WTC11 (cell line): ENCODE results near the gene EXOSC1. TPM values are rescaled to one million over a fixed set of nuclear protein-coding genes. Genes with fewer than 3 reads are reported as not detected.

Experiments used
- ATAC-seq: fragments of 200-7000 bp; cut with Tn5 transposase; 2 replicates; pipeline ENCODE4 v1.10.0; 2021; ENCODE audit warnings: mild to moderate bottlenecking, moderate library complexity
- CTCF ChIA-PET: fragments of 300-600 bp; sonication (Branson Sonifier 250); formaldehyde crosslinking; loops from one replicate; lab custom pipeline; 2021; ENCODE audit warnings: antibody characterized with exemption; lab: Charles Lee
- POLR2A ChIA-PET: fragments of 350-600 bp; sonication (Branson Sonifier 250); formaldehyde crosslinking; loops from one replicate; lab custom pipeline; 2021; ENCODE audit warnings: antibody characterized with exemption; lab: Charles Lee
- DNase-seq: peaks from one replicate; pipeline ENCODE4 v3.0.0; 2021; ENCODE audit warnings: low spot score
- H3K27ac Mint-ChIP-seq: 2 replicates; pipeline ENCODE4 v1.8.0; 2021; ENCODE audit warnings: mixed read lengths
- H3K27me3 Mint-ChIP-seq: 2 replicates; pipeline ENCODE4 v1.8.0; 2021; ENCODE audit warnings: low read depth, mild to moderate bottlenecking, moderate library complexity, mixed read lengths
- H3K36me3 Mint-ChIP-seq: 2 replicates; pipeline ENCODE4 v1.8.0; 2021; ENCODE audit warnings: mixed read lengths
- H3K4me1 Mint-ChIP-seq: 2 replicates; pipeline ENCODE4 v1.8.0; 2022; ENCODE audit warnings: mixed read lengths
- H3K4me3 Mint-ChIP-seq: 2 replicates; pipeline ENCODE4 v1.8.0; 2021; ENCODE audit warnings: mild to moderate bottlenecking, moderate library complexity, mixed read lengths
- H3K9me3 Mint-ChIP-seq: 2 replicates; pipeline ENCODE4 v1.8.0; 2021; ENCODE audit warnings: mixed read lengths
- CBFB ChIP-seq: sonication (generic); formaldehyde crosslinking; IDR thresholded peaks from 2 replicates; pipeline ENCODE4 v1.8.1; 2022; ENCODE audit warnings: mild to moderate bottlenecking, low read depth, missing genetic modification reagents
- CTCF ChIP-seq: fragments of 200-600 bp; IDR thresholded peaks from 2 replicates; pipeline ENCODE4 v1.8.0; 2022; ENCODE audit warnings: antibody characterized with exemption
- ELF4 ChIP-seq: sonication (generic); formaldehyde crosslinking; IDR thresholded peaks from 2 replicates; pipeline ENCODE4 v1.8.1; 2022; ENCODE audit warnings: low read depth, mild to moderate bottlenecking, moderate library complexity, missing genetic modification reagents
- EMX1 ChIP-seq: fragments of 250-450 bp; sonication (Bioruptor Pico); IDR thresholded peaks from 2 replicates; pipeline ENCODE4 v1.8.0; 2021; ENCODE audit warnings: mild to moderate bottlenecking
- ESRRA ChIP-seq: sonication (generic); formaldehyde crosslinking; IDR thresholded peaks from 2 replicates; pipeline ENCODE4 v1.8.1; 2022; ENCODE audit warnings: mild to moderate bottlenecking, missing genetic modification reagents, borderline replicate concordance
- HMGXB4 ChIP-seq: sonication (generic); formaldehyde crosslinking; IDR thresholded peaks from 2 replicates; pipeline ENCODE4 v1.8.1; 2023; ENCODE audit warnings: mild to moderate bottlenecking, moderate library complexity, missing genetic modification reagents
- IRF1 ChIP-seq: sonication (generic); formaldehyde crosslinking; IDR thresholded peaks from 2 replicates; pipeline ENCODE4 v1.8.0; 2023; ENCODE audit warnings: missing genetic modification reagents
- JAZF1 ChIP-seq: fragments of 250-450 bp; sonication (Bioruptor Pico); IDR thresholded peaks from 2 replicates; pipeline ENCODE4 v1.9.0; 2021; ENCODE audit warnings: moderate library complexity, mild to moderate bottlenecking, inconsistent platforms
- MXD4 ChIP-seq: fragments of 250-450 bp; sonication (Bioruptor Pico); IDR thresholded peaks from 2 replicates; pipeline ENCODE4 v1.8.0; 2021; ENCODE audit warnings: mild to moderate bottlenecking, moderate library complexity, borderline replicate concordance
- NFATC4 ChIP-seq: fragments of 250-450 bp; sonication (Bioruptor Pico); IDR thresholded peaks from 2 replicates; pipeline ENCODE4 v1.9.0; 2021; ENCODE audit warnings: mild to moderate bottlenecking
- NR1H2 ChIP-seq: sonication (generic); formaldehyde crosslinking; IDR thresholded peaks from 2 replicates; pipeline ENCODE4 v1.9.0; 2021; ENCODE audit warnings: mild to moderate bottlenecking, moderate library complexity, missing genetic modification reagents
- NR3C1 ChIP-seq: sonication (generic); formaldehyde crosslinking; conservative IDR thresholded peaks from 2 replicates; pipeline ENCODE4 v1.8.1; 2023; ENCODE audit warnings: low read depth, mild to moderate bottlenecking, missing genetic modification reagents
- PRRX2 ChIP-seq: fragments of 250-450 bp; sonication (Bioruptor Pico); IDR thresholded peaks from 2 replicates; pipeline ENCODE4 v1.8.0; 2021; ENCODE audit warnings: mild to moderate bottlenecking
- SMAD3 ChIP-seq: sonication (generic); formaldehyde crosslinking; IDR thresholded peaks from 2 replicates; pipeline ENCODE4 v1.8.0; 2022; ENCODE audit warnings: missing genetic modification reagents, mild to moderate bottlenecking, borderline replicate concordance
- SP1 ChIP-seq: sonication (generic); formaldehyde crosslinking; conservative IDR thresholded peaks from 2 replicates; pipeline ENCODE4 v1.8.1; 2022; ENCODE audit warnings: missing genetic modification reagents
- USF2 ChIP-seq: sonication (generic); formaldehyde crosslinking; IDR thresholded peaks from 2 replicates; pipeline ENCODE4 v1.8.1; 2023; ENCODE audit warnings: mild to moderate bottlenecking, missing genetic modification reagents, moderate library complexity
- ZBTB21 ChIP-seq: sonication (generic); formaldehyde crosslinking; IDR thresholded peaks from 2 replicates; pipeline ENCODE4 v1.8.1; 2023; ENCODE audit warnings: mild to moderate bottlenecking, missing genetic modification reagents, borderline replicate concordance
- ZNF121 ChIP-seq: sonication (generic); formaldehyde crosslinking; IDR thresholded peaks from 2 replicates; pipeline ENCODE4 v1.8.0; 2023; ENCODE audit warnings: missing genetic modification reagents
- ZNF396 ChIP-seq: fragments of 250-450 bp; sonication (Bioruptor Pico); IDR thresholded peaks from 2 replicates; pipeline ENCODE4 v1.8.0; 2021; ENCODE audit warnings: mild to moderate bottlenecking, moderate library complexity, borderline replicate concordance
- ZNF416 ChIP-seq: fragments of 250-450 bp; sonication (Bioruptor Pico); IDR thresholded peaks from 2 replicates; pipeline ENCODE4 v1.9.0; 2021; ENCODE audit warnings: mild to moderate bottlenecking, inconsistent platforms
- ZNF532 ChIP-seq: fragments of 250-450 bp; sonication (Bioruptor Pico); IDR thresholded peaks from 2 replicates; pipeline ENCODE4 v1.9.0; 2021; ENCODE audit warnings: mild to moderate bottlenecking, borderline replicate concordance
- total RNA-seq: library from RNA; stranded (reverse); gene quantifications from 3 replicates; pipeline ENCODE4 v1.2.3, GENCODE V29; 2021

EXOSC1 gene
- total RNA-seq, 1 experiment from 2014 or later, result 53.7 TPM

GRCh38 chr10:97408496-97408992 is 37.3 kb downstream of the EXOSC1 start (continued):
- TF ChIP-seq PRRX2 (CRISPR knock-in tag), result no peak
- TF ChIP-seq CTCF, result no peak

GRCh38 chr10:97407952-97408248 is 37.9 kb downstream of the EXOSC1 start:
- H3K27ac Mint-ChIP-seq, result 0 out of 2 replicates have a peak overlapping the region, but pooled peaks have one; percentile 60
- no peak for TF ChIP-seq CBFB (CRISPR knock-in tag)
- TF ChIP-seq ELF4 (CRISPR knock-in tag), result no peak
- no peak for TF ChIP-seq NR3C1 (CRISPR knock-in tag)
- no peak for TF ChIP-seq NFATC4
- TF ChIP-seq ZNF396 (CRISPR knock-in tag), result no peak
- TF ChIP-seq USF2 (CRISPR knock-in tag), result no peak
- TF ChIP-seq SMAD3 (CRISPR knock-in tag), result no peak
- TF ChIP-seq JAZF1, result no peak
- TF ChIP-seq ZNF532 (CRISPR knock-in tag), result no peak

GRCh38 chr10:97407211-97407951 is 38.4 kb downstream of the EXOSC1 start:
- H3K4me3 Mint-ChIP-seq, result peak overlapping the region; percentile 56
- peak; percentile 98 for ATAC-seq
- CTCF ChIA-PET, result interaction anchor here (0.6 to 5.2 kb wide), 13 partner anchors 12 to 280 kb away, joined by 3 to 31 read pairs (median 3); partner anchors contain the start of genes ANKRD2 and AVPI1
- H3K27me3 Mint-ChIP-seq, result no peaks in the 10 kb centered on the region
- peak overlapping the region; percentile 76 for H3K27ac Mint-ChIP-seq
- DNase-seq, result peak; percentile 78
- POLR2A ChIA-PET, result no interaction called here
- H3K36me3 Mint-ChIP-seq, result no peaks in the 10 kb centered on the region
- H3K9me3 Mint-ChIP-seq, result no peaks in the 10 kb centered on the region
- H3K4me1 Mint-ChIP-seq, result peaks cover 3% of the 10 kb centered on the region; the same call in 1 of the 2 replicates
- no peak for TF ChIP-seq NR1H2
- TF ChIP-seq IRF1, result no peak
- no peak for TF ChIP-seq ZNF121 (CRISPR knock-in tag)
- no peak for TF ChIP-seq NR3C1 (CRISPR knock-in tag)
- TF ChIP-seq NFATC4, result no peak
- no peak for TF ChIP-seq EMX1 (CRISPR knock-in tag)
- TF ChIP-seq MXD4 (CRISPR knock-in tag), result peak; percentile 33; the same call in 1 of the 2 replicates
- 0 out of 2 replicates have a peak, but pooled peaks have one; percentile 25 for TF ChIP-seq ZNF396 (CRISPR knock-in tag)
- TF ChIP-seq HMGXB4 (CRISPR knock-in tag), result 0 out of 2 replicates have a peak, but pooled peaks have one; percentile 47
- peak; percentile 22; the same call in 1 of the 2 replicates for TF ChIP-seq USF2 (CRISPR knock-in tag)
- TF ChIP-seq SP1 (CRISPR knock-in tag), result no peak
- no peak for TF ChIP-seq ZBTB21 (CRISPR knock-in tag)
- TF ChIP-seq JAZF1, result no peak
- TF ChIP-seq SMAD3 (CRISPR knock-in tag), result no peak
- TF ChIP-seq ZNF416 (CRISPR knock-in tag), result no peak
- TF ChIP-seq ESRRA (CRISPR knock-in tag), result peak; percentile 87; the same call in 1 of the 2 replicates

More at GRCh38 chr10:97407952-97408248, 37.9 kb downstream of the EXOSC1 start:
- Mint-ChIP-seq H3K9me3 (no peaks in the 10 kb centered on the region), H3K4me1 (peaks cover 1% of the 10 kb centered on the region; the same call in 1 of the 2 replicates), H3K27me3 (no peaks in the 10 kb centered on the region), H3K4me3 (no peak overlapping the region), H3K36me3 (no peaks in the 10 kb centered on the region)
- DNase-seq (no peak), ATAC-seq (no peak)
- ChIA-PET CTCF (interaction anchor here (0.6 to 5.2 kb wide), 7 partner anchors 11 to 205 kb away, joined by 3 to 31 read pairs (median 4); no protein-coding TSS in a partner anchor), POLR2A (no interaction called here)
